ENCODE data around the gene CDH4. TPM values are rescaled to one million over a fixed set of nuclear protein-coding genes. Genes with fewer than 3 reads are reported as not detected.

Gene CDH4
- total and polyA plus RNA-seq, 2 of the 8 experiments (the other 6 are each of a cell fraction or from before 2014, with no cell fraction given): 4.3 to 7.9 TPM

- WGBS, 2 experiments (ENCODE audit: extremely low coverage in 1 of 2, insufficient coverage in 1 of 2, insufficient read length in 1 of 2, insufficient replicate concordance in 2 of 2, low coverage in 1 of 2, low lambda C conversion rate in 2 of 2, missing lambda C conversion rate in 1 of 2): 80% methylated on average over 12 of the region's 12 CpGs; no CpG with 5 or more reads in 1 of the 2 experiments
- no peak overlapping the region for H4K91ac ChIP-seq (replicated peaks; ENCODE audit: insufficient read length, low read length)
- H2BK15ac ChIP-seq (ENCODE audit: low read length): no peak overlapping the region
- ChIA-PET CTCF (ENCODE audit: partially characterized antibody) (interaction anchor here (1.7 to 2.3 kb wide), 3 partner anchors 11 to 143 kb away, joined by 4 to 8 read pairs (median 5); no protein-coding TSS in a partner anchor), POLR2A (ENCODE audit: partially characterized antibody) (no interaction called here)
- H2AFZ ChIP-seq (ENCODE audit: low read length): no peak overlapping the region
- no peak overlapping the region for H3K23ac ChIP-seq (ENCODE audit: insufficient read length)
- H3K4ac ChIP-seq (replicated peaks; ENCODE audit: insufficient read length, low read depth, low read length): no peak overlapping the region
- H2AK5ac ChIP-seq (ENCODE audit: low read depth, low read length): no peak overlapping the region
- H2BK120ac ChIP-seq (replicated peaks; ENCODE audit: low read depth, low read length): no peak overlapping the region
- no peak overlapping the region for H3K4me3 ChIP-seq (ENCODE audit: extremely low read depth in 1 of 4, insufficient read depth in 2 of 4, low read depth in 3 of 4, low read length in 4 of 4)
- H3K9ac ChIP-seq (replicated peaks in 1 of 4; ENCODE audit: extremely low read depth in 1 of 4, low read depth in 3 of 4, low read length in 3 of 4): no peak overlapping the region
- H4K5ac ChIP-seq (ENCODE audit: insufficient read length, low read depth, low read length): no peak overlapping the region
- H3K56ac ChIP-seq (replicated peaks; ENCODE audit: insufficient read length, low read depth, low read length): no peak overlapping the region
- H2BK20ac ChIP-seq (ENCODE audit: low read length): peak overlapping the region; percentile 32; the same call in 1 of the 2 replicates
- H3K27ac ChIP-seq (ENCODE audit: low read depth, low read length): no peak overlapping the region
- H2BK5ac ChIP-seq (ENCODE audit: low read depth, low read length): no peak overlapping the region
- DNase-seq (ENCODE audit: low read depth in 1 of 2, low spot score in 2 of 2) (no peak), FAIRE-seq (no peak)
- H3K14ac ChIP-seq (ENCODE audit: insufficient read length): no peak overlapping the region
- peaks cover 3 to 6% of the 10 kb centered on the region in 2 experiments; a peak in 3 of 4 replicates for H3K9me3 ChIP-seq (ENCODE audit: insufficient read depth in 2 of 2, low read depth in 1 of 2, low read length in 1 of 2)
- H3K4me2 ChIP-seq (ENCODE audit: insufficient read depth in 1 of 2, low read depth in 2 of 2, low read length in 2 of 2): no peak overlapping the region
- TF ChIP-seq HDAC2 (IDR thresholded peaks at IDR 0.05; ENCODE audit: borderline replicate concordance in 1 of 2, low read depth in 2 of 2, low read length in 2 of 2): no peak
- TF ChIP-seq SP1 (IDR thresholded peaks at IDR 0.05; ENCODE audit: low read depth, low read length): no peak
- no peak for TF ChIP-seq ASH2L (IDR thresholded peaks at IDR 0.05; ENCODE audit: low read length)
- TF ChIP-seq HDAC6 (IDR thresholded peaks at IDR 0.05; ENCODE audit: low read depth, low read length): no peak
- no peak for TF ChIP-seq POLR2A (IDR thresholded peaks at IDR 0.05; ENCODE audit: control extremely low read depth in 1 of 2, low read depth in 2 of 2, low read length in 2 of 2)
- TF ChIP-seq SP2 (IDR thresholded peaks at IDR 0.05; ENCODE audit: low read length): no peak
- TF ChIP-seq CTCF (IDR thresholded peaks at IDR 0.05; ENCODE audit: control extremely low read depth in 1 of 3, insufficient read depth in 1 of 3, low read depth in 1 of 3, low read length in 3 of 3): no peak
- no peak for TF ChIP-seq RNF2 (IDR thresholded peaks at IDR 0.05; ENCODE audit: borderline replicate concordance, low read depth, low read length, missing control alignments, poor library complexity, severe bottlenecking)
- TF ChIP-seq SP4 (IDR thresholded peaks at IDR 0.05; ENCODE audit: low read length): no peak
- H3K23me2 ChIP-seq (ENCODE audit: low read depth, low read length): peaks cover 6% of the 10 kb centered on the region; the same call in 1 of the 2 replicates
- peaks cover 2% of the 10 kb centered on the region; the same call in 1 of the 2 replicates for H3K79me1 ChIP-seq (ENCODE audit: low read depth, low read length)
- no peak overlapping the region for H3K18ac ChIP-seq (ENCODE audit: extremely low read depth, low read length)
- no peaks in the 10 kb centered on the region for H3K79me2 ChIP-seq (ENCODE audit: control insufficient read depth in 1 of 2, insufficient read depth in 2 of 2, low read length in 2 of 2)
- H3K4me1 ChIP-seq (replicated peaks in 1 of 4; ENCODE audit: control insufficient read depth in 3 of 4, insufficient read depth in 4 of 4, low read length in 3 of 4): peaks cover 0 to 12% (median 4%) of the 10 kb centered on the region in 4 experiments; a peak in 5 of 7 replicates
- H3K36me3 ChIP-seq (ENCODE audit: control insufficient read depth in 2 of 4, insufficient read depth in 4 of 4, low read length in 3 of 4): no peaks in the 10 kb centered on the region
- H4K20me1 ChIP-seq (replicated peaks in 1 of 2; ENCODE audit: control insufficient read depth in 1 of 2, insufficient read depth in 2 of 2, low read length in 2 of 2): peaks cover 0 to 6% of the 10 kb centered on the region in 2 experiments
- H2BK12ac ChIP-seq (ENCODE audit: low read depth, low read length): 0 out of 2 replicates have a peak overlapping the region, but pooled peaks have one; percentile 60
- H4K8ac ChIP-seq (ENCODE audit: extremely low read depth, insufficient read depth, low read length): no peak overlapping the region
- peaks cover 0 to 3% (median 0%) of the 10 kb centered on the region in 4 experiments; a peak in 1 of 7 replicates for H3K27me3 ChIP-seq (replicated peaks in 1 of 4; ENCODE audit: control insufficient read depth in 3 of 4, extremely low read depth in 1 of 4, insufficient read depth in 3 of 4, low read length in 3 of 4)
Measured at GRCh38 chr20:61753316-61753942, 501.4 kb downstream of the CDH4 start.

All from H1 (cell line).